HG03045 (cell line): ENCODE data around the gene RNASEH2A.
"Not testable (repeated sequence)": the region's sequence is repeated elsewhere in the genome, so short reads cannot be mapped to it uniquely, and the experiment has no call there.

Experiments used
- ATAC-seq: cut with Tn5 transposase; IDR thresholded peaks from one replicate; pipeline ENCODE4 v1.9.1; 2021; ENCODE audit warnings: mild to moderate bottlenecking, moderate library complexity; ENCODE audit not compliant: unreplicated experiment

The RNASEH2A gene

DNA sequence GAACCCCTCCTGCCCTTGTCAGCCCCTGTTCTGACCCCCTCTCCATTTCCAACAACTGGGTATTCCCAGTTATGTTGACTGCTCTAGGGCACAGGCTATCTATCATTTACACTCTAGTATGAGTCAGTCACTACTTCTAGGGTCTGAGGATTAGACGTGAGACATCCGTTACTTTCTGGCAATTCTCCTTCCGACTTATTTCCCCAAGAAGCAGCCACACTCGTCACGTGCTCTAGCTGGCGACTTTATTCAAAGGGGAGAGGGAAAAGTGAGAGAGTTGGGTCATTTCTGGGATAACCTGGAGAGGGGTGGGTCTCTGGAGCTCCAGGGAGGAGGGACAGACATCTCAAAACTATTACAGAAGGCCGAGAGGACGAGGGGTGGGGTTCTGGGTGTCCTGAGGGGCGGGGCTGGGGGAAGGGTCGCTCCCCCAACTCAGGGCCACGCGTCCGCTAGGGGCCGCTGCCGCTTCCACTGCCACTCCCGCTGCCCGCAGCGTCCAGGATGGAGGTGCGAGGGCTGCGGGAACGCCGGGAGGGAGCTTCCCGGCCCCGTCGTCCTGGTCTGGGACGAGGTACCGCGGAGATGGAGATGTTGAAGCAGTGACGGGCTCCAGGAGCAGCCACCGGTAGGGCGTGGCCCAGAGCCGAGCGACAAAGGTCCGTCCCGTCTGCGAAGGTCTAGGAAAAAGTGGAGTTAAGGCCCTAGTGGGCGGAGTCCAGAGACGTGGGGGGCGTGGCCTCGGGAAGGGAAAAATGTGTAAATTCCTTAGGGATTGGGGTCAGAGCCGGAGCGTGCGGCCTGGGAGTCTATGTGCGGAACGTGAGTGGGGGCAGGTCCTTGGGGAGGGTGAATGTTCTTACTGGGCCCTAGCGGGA lies 19.1 kb downstream of the RNASEH2A start:
- no peak for ATAC-seq

DNA sequence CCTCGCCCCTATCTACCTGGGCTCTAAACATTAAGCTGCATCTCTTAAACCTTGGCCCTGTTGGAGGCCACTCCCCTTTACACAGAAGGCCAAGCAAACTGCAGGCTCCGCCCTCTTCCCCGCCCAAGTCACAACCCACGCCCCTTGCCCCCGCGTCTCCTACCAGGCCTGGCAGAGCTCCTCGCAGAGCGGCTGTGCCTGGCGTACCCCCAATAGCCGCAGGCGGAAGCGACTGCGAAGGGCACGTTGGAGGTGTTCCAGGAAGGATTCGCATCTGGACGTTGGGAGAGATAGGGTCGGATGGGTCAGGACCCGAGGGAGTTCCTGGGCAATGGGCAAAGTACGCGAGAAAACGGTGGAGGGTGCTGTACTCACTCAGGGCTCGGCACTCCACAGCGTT lies 22.1 kb downstream of the RNASEH2A start:
- no peak for ATAC-seq

DNA sequence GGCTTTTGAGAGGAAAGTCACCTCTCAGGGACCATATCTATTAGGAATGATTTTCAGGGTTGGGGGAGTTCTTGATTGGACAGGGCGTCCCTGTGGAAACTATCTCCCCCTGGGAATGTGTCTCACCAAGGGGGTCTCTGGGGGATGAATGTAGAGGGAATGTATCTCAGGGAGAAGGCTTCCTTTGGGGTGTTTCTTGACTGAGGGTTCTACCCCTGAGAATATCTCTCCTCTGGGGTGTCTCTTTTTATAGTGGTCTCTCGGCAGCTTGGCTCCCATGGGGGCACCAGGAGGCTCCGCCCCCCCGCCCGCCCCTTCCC lies 27.0 kb downstream of the RNASEH2A start:
- ATAC-seq, result no peak

DNA sequence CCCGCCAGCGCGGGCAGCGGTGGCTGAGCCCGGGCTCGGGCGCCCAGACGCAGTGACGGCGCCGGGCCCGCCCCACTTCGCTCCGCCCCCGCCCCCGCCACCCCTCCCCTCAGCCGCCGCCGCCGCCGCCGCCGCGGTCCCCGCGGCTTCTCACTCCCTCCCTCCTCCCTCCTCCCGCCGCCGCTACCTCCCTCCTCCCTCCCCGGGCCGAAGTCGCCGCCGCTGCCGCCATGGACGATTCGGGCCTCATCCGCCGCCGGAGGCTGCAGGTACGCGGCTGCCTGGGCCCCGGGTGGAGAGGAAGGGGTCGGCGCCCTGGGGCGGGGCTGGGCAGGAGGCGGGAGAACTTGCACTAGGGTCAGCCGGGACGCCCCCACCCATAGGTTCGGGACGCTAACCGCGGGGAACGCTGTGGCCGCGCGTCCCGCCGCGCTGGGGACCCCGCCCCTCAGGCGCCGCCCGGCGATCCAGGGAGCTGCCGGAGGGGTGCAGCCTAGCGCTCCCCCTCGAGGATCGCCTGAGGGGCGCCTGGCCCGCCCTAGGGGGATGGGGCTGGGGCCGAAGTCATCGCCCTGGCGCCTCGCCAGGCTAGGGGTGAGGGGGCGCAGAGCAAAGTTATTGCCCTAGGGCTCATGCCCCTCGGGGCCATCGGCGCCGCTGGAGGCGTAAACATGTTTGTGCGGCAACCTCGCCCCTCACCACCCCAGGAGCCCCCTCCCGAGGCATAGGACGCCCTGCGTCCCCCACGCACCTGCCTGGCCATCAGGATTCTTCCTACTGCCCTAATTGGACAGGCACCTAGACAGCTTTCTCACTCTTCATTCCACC lies 27.6 kb downstream of the RNASEH2A start:
- no peak for ATAC-seq

DNA sequence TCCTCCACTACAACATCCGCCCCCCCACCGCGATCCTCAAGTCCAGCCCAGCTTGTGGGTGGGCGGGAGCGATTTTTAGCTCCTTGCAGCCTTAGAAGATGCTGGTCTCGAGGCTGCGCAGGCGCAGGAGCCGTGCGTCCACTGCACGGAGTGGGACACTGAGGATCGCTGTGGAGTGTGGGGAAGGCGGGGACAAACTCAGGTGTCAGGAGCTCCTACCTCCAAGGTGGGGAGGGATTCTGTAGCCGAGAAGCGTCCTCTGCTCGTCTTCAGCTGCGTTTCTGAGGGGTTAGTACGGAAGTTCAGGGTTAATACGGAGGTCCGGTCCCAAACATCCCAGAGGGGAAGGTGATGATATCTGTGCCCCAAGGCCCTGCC lies 28.2 kb downstream of the RNASEH2A start, which contains the start of gene RTBDN:
Gene RTBDN (minus strand): TSS at position 14 of the 378 bp plus-strand sequence. CDS start 4,600 bp downstream, outside the sequence.
- no peak for ATAC-seq

DNA sequence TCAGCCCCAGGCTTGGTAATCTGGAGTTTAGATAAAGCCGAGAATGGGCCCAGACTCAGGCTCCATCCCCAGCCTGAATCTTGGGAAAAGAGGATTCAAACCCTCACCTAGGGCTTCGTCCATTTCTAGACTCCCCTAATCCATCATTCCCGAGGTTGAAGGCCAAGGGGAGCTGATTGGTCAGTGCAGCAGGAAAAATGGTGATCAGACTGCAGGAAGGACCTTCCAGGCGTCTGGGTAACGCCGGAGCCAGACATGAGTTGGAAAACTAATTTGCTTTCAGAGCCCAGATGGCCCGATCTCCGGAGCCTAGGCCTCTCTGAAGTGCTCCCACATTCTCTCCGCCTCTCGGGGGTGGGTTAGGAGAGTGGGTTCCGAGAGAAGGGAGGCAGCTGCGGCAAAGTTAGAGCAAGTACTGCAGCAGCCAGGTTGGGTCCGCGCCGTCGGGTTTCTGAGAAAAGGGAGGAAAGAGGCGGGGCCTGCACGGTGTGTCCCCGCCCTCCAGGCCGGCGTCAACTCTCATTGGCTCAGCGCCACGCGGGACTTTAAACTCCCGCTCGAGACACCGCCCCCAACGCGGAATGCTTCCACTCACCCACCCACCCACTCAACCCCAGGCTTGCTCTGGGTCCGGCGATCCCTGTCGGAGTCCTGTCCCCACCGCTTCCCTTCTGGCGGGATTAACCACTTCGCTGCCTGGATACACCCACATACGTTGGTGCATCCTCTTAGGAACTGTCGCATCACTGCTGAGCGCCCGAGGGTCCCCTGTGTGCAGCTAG lies 28.8 kb downstream of the RNASEH2A start:
- no peak for ATAC-seq

DNA sequence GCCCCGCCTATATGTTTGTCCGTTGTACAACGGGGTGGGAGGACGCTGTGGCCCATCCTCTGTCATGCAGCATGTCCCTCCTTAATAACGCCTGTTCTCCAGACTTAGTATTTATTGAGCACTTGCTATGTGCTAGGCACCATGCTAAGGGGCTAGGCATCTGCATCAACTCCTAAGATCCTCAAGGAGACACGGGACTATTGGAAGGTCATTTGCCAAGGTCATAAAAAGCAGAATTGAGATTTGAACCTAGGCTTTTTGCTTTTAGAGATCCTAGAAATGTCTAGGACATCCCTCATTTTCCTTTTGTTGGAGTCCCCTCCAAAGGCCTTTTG lies 30.1 kb downstream of the RNASEH2A start:
- ATAC-seq, result no peak

DNA sequence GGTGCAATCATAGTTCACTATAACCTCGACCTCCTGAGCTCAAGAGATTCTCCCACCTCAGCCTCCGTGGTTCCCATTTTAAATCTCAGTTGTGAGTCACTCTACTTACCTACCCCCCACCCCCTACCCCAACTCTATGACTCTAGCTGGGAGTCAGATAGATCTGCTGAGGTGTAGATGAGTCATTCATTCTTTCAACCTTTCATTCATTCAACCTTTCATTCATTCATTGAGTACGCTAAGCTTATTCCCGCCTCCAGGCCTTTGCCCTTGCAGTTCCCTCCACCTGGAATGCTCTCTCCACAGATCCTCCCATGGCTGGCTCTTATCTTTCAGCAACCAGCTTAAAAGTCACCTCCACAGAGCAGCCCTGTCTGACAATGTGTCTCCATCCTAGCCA lies 30.8 kb downstream of the RNASEH2A start:
- ATAC-seq, result no peak

DNA sequence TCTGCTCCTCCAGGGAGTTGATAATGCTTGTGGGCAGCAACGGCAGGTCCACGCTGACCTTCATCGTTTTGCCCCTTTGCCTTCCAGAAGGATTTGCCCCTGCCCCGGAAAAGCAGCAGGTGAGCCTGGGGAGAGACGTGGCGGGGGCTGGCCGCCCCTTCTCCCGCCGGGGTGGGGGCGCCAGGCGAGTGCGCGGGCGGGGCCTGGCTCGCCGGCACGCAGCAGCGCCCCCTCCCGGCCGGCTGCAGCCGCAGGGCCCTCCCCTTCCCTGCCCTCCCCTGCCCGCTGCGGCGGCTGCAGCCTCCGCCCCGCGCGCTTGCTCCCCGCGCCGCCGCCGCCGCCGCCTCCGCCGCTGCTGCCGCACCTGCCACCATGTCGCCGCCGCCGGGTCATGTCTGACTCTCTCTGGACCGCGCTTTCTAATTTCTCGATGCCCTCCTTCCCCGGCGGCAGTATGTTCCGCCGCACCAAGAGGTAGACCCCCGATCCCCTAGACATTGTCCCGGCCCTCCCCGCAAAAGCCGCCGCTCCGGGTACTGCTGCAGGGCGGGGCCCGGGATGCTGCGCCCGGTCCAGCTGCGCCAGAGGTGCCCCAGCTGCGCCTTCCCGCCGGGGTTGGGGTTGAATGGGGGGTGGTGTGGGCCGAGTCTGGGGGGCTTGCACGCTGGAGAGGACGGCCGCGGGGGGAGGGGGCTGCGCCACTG lies 31.9 kb downstream of the RNASEH2A start, which contains the start of gene MAST1:
Gene MAST1 (plus strand): TSS at position 334 of the 704 bp plus-strand sequence. CDS start 58 bp downstream, at position 392.
- ATAC-seq, result no peak

DNA sequence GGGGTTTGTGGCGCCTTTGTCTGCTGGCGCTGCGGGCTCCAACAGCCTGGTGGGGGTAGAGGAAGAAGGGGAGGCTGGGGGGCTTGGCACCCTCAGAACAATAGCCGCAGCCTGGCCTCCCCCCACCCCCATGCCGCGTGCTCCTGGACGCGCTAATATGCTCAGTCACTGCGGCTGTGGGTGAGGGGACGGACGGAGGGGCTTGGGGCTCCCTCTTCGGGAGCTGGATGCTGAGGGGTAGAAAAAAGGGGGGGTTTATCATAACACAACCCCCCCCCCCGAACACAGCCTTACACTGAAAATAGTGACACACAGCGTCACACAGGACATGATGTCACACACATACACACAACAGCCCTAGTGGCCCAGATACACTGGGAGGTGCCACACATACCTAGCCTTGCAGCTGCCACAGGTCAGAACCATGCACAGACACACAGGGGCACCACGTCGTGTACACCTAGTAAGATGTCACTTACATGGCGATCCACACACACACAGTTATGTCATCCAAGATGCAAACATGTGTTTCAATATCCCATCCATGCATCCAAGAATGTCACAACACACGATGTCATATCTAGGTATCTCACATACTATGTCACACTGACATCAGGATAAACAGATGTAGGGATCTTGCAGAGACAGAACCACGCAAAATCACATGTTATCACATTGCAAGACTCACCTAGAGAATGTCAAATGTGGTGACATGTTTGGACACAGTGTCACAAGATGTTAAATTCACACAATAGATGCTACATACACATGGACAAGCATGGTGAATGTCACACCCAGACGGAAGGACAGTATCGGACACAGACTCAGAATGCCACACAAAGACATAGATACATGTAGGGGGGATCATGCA lies 32.7 kb downstream of the RNASEH2A start:
- ATAC-seq, result no peak

DNA sequence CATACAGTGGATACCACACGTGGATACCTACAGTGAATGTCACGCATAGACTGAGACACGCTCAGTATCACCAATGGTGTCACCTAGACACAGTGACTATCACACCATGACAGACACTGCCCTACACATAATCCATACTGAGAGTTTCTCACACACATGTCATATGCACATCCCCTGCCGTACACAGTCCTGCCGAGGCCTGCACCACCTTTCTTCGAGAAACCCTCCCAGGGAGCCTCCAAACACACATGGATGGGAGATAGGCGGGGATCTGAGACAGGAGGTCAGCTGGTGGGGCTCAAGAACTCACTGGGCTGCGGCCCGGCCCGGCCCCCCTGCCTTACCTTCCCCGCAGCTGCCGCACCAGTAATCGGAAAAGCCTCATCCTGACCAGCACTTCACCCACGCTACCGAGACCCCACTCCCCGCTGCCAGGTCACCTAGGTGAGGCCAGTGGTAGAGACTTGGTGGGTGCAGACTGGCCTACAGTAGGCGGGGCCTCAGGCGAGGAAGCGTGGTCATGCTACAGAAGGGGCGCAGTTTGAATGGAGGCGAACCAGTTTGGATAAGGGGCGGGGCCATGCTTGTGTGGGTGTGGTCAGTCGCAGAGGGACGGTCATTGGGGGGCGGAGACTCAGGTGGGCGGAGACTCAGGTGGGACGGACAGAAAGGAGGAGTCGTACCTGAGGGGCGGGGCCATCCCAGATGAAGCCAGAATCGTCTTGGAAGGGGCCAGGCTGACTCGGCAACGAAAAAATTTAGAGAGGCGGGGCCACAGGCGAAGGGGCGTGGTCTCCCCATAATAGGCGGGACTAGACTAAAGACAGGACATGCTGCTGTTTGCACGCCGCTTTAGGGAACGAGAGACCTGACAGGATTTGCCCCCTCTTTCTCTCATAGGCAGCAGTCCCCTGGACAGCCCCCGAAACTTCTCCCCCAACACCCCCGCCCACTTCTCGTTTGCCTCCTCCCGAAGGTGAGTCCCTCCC lies 34.0 kb downstream of the RNASEH2A start:
- no peak for ATAC-seq

DNA sequence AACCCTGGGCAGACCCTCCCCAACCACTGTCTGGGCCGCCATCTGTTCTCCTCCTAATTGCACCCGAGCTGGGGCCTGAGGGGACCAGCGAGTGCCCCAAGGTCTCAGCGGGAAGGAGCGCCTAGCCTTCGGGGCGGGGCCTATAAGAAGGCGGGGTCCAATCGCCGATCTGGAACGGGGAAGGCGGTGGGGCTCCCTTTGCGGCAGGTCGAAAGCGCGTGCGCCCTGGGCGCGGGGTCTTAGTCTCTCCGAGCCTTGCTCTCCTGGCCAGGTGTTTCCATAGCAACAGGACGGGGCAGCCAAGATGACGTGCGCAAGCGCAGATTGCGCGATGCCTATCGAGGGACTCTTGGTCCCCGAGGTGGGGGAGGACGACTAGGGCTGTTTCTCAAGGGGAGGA lies 34.7 kb downstream of the RNASEH2A start:
- ATAC-seq, result no peak

DNA sequence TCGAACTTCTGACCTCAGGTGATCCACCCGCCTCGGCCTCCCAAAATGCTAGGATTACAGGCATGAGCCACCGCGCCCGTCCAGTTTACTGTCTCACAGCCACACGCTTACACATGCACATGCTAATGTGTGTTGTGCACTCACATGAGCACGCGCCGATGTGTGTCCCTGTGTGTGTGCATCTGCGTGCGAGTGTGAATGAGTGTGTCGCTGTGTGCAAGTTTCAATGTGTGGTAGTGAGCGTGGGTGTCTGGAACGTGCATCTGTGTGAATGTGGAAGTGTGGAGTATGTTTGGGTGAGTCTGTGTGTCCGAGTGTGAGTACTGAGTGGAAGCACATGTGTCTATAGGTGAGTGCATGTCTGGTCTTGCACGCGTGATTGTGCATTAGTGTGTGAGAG lies 36.1 kb downstream of the RNASEH2A start:
- ATAC-seq, result no peak

DNA sequence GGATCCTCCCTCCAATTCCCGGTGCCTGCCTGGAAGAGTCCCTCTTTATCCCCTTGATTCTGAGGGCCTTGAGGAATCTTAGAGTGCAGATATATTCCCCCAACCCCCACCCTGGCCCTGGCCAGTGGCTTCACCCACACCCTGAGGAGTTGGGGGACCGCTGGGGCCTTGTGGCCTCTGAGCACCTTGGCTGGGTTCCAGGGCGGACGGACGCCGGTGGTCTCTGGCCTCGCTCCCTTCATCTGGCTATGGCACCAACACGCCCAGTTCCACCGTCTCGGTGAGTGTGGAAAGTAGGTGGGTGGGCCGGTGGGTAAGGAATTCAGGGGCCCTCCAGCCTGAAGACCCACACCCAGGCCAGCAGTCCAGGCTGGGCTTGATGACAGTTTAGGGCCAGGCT lies 36.9 kb downstream of the RNASEH2A start:
- ATAC-seq, result no peak

DNA sequence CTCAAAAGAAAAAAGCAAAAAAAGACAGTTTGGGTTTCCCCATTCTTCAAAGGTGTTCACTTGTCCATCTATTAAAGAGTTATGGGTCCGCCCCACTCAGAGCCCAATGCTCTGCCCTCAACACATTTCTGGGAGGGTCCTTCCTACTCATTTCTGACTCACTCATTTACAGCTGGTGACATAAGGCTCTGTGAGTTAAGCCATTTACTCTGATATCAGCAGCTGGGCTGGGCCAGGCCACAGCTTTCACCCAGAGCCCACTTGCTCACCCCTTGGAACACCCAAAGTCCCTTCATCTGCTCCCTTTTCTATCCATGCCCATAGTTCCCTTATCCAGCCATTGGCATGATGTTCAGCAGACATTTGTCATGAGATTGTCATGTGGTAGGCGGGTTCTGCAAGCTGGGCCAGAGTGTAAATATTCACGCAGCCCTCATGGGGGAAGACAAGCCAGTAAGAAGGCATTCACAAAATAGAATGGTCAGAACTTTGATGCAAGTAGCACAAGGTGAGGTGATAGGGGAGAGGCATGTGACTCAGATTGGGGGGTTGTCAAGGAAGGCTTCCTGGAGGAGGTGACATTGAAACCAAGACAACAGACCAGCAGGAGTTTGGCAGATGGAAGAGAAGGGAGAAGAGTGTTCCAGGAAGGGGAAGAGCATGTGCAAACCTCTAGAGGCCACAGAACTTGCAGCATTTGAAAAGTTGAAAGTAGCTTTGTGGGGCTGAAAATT lies 37.8 kb downstream of the RNASEH2A start:
- ATAC-seq, result no peak

DNA sequence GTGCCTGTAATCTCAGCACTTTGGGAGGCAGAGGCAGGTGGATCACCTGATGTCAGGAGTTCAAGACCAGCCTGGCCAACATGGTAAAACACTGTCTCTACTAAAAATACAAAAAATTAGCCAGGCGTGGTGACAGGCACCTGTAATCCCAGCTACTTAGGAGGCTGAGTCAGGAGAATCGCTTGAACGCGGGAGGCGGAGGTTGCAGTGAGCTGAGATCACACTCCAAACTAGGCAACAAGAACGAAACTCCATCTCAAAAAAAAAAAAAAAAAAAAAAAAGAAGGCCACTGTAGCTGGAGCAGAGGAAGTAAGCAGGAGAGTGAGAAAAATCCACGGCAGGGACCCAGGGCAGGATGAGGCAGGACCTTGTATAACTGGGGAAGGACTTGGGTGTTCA lies 40.2 kb downstream of the RNASEH2A start:
- ATAC-seq, result not testable (repeated sequence)

DNA sequence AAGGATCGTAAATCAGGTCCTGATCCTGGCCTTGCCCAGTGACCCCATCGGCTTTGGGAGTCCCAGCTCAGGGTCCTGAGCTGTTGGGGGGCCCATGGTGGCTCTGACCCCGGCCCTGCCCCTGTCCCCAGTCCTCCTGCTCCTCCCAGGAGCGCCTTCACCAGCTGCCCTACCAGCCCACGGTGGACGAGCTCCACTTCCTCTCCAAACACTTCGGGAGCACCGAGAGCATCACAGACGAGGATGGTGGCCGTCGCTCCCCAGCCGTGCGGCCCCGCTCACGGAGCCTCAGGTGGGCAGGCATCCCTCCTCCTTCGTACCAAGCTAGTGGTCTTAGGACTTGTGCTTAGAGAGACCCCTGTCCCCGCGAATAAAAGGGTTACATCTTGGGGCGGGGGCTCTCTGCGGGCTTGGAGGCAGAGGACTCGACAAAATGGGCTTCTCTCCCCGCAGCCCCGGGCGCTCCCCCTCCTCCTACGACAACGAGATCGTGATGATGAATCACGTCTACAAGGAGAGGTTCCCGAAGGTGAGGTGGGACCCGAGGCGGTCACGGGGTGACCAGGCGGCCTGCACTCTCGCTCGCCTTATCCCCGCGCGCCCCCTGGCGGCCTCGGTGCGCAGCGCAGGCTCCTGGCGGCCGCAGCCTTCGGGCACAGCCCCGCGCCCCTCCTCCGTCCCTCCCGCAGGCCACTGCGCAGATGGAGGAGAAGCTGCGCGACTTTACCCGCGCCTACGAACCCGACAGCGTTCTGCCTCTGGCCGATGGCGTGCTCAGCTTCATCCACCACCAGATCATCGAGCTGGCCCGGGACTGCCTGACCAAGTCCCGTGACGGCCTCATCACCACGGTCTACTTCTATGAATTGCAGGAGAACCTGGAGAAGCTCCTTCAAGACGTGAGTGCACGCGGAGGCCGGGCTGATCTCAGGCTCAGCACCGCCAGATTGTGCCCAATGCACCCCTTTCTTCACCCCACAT lies 41.1 kb downstream of the RNASEH2A start:
- ATAC-seq, result no peak
